22Rv1 (cell line): Measurements from ENCODE around the gene MTX2.

Experiments used
- H3K27ac ChIP-seq: fragments of 450-650 bp; 2 replicates; pipeline ENCODE4 v1.5.1; 2017
- ZFX ChIP-seq: fragments of 450-650 bp; IDR thresholded peaks from 2 replicates; pipeline ENCODE4 v1.6.1; 2017; ENCODE audit warnings: antibody characterized with exemption, borderline replicate concordance
- TF ChIP-seq, protein P1 (sequence below): fragments of 450-650 bp; IDR thresholded peaks from 2 replicates; pipeline ENCODE4 v1.5.1; 2017; ENCODE audit warnings: mild to moderate bottlenecking

The MTX2 gene

GRCh38 chr2:176330612-176331011 lies 61.4 kb downstream of the MTX2 start:
- TF ChIP-seq, protein P1, sequence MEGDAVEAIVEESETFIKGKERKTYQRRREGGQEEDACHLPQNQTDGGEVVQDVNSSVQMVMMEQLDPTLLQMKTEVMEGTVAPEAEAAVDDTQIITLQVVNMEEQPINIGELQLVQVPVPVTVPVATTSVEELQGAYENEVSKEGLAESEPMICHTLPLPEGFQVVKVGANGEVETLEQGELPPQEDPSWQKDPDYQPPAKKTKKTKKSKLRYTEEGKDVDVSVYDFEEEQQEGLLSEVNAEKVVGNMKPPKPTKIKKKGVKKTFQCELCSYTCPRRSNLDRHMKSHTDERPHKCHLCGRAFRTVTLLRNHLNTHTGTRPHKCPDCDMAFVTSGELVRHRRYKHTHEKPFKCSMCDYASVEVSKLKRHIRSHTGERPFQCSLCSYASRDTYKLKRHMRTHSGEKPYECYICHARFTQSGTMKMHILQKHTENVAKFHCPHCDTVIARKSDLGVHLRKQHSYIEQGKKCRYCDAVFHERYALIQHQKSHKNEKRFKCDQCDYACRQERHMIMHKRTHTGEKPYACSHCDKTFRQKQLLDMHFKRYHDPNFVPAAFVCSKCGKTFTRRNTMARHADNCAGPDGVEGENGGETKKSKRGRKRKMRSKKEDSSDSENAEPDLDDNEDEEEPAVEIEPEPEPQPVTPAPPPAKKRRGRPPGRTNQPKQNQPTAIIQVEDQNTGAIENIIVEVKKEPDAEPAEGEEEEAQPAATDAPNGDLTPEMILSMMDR: no peak
- TF ChIP-seq ZFX: no peak
- no peak overlapping the region for H3K27ac ChIP-seq

- H3K27ac ChIP-seq: no peak overlapping the region
- TF ChIP-seq ZFX: no peak
- TF ChIP-seq, protein P1: no peak
Measured at GRCh38 chr2:176331646-176332045, 62.4 kb downstream of the MTX2 start.

GRCh38 chr2:176334729-176335128 lies 65.5 kb downstream of the MTX2 start:
- TF ChIP-seq, protein P1: no peak
- no peak for TF ChIP-seq ZFX

DNA sequence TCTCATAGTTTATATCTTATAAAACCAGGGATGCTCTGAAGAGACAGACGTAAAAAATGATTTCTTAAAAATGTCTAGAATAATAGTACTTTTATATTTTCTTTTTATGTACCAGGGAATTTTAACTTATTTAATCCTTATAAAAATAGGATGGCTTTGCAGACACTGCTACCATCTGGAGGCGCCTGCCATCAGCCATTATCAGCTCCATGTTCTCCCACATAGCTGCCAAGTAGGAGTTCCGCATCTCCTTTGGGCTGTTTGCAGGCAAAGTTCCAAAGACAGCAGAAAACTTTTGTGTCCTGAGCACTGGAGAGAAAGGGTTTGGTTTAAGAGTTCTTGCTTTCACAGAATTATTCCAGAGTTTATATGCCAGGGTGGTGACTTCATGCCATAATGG lies 69.2 kb downstream of the MTX2 start:
- no peak overlapping the region for H3K27ac ChIP-seq
- TF ChIP-seq, protein P1: no peak
- no peak for TF ChIP-seq ZFX

More at GRCh38 chr2:176334729-176335128, 65.5 kb downstream of the MTX2 start:
- no peak overlapping the region for H3K27ac ChIP-seq

GRCh38 chr2:176339208-176339607 lies 70.0 kb downstream of the MTX2 start:
- no peak for TF ChIP-seq ZFX
- TF ChIP-seq, protein P1: no peak
- no peak overlapping the region for H3K27ac ChIP-seq

- H3K27ac ChIP-seq: no peak overlapping the region
- no peak for TF ChIP-seq ZFX
- TF ChIP-seq, protein P1: no peak
Measured at GRCh38 chr2:176356251-176356650, 87.0 kb downstream of the MTX2 start.

GRCh38 chr2:176364273-176364977 lies 95.2 kb downstream of the MTX2 start:
- no peak for TF ChIP-seq ZFX
- TF ChIP-seq, protein P1: no peak
- no peak overlapping the region for H3K27ac ChIP-seq
